A549 treated with CpdA at 1 μM for 4 hours (cell line): ENCODE measurements around the gene ZNF230. TPM values are rescaled to one million over a fixed set of nuclear protein-coding genes. Genes with fewer than 3 reads are reported as not detected.

Source experiments
- total RNA-seq: library from RNA; stranded (reverse); fragments of 200-300 nt; extraction: Qiagen RNA extraction; gene quantifications from 5 replicates; pipeline ENCODE4 v1.2.3, GENCODE V29; 2022; ENCODE audit warnings: low read depth

Gene ZNF230
- 2.5 to 3.8 TPM (median 3.5 TPM) in 5 replicates for total RNA-seq

GRCh38 chr19:44002566-44003460 is at the start of gene ZNF230:
Gene ZNF230 (plus strand): TSS chr19:44002957. CDS start chr19:44007079, 4,122 bp downstream.

GRCh38 chr19:43983912-43984686 is 18.7 kb upstream of the ZNF230 start, which contains the start of gene ZNF155:
Gene ZNF155 (plus strand): TSS chr19:43984188. CDS start chr19:43988544, 4,356 bp downstream.

GRCh38 chr19:44025217-44025936 is 22.6 kb downstream of the ZNF230 start, which contains the start of gene ZNF222:
Gene ZNF222 (plus strand): TSS chr19:44025379. CDS start chr19:44025437, 58 bp downstream.

GRCh38 chr19:44051650-44052402 is 49.1 kb downstream of the ZNF230 start, which contains the start of gene ZNF223:
Gene ZNF223 (plus strand): TSS chr19:44052036. CDS start chr19:44055177, 3,141 bp downstream.

Other genes with a start within 250 kb of the ZNF230 start
- gene SMG9, start 248.0 kb upstream of the ZNF230 start, total RNA-seq = 53.6 to 81.6 TPM (median 70.2 TPM) in 5 replicates
- gene KCNN4, start 222.0 kb upstream of the ZNF230 start, total RNA-seq = 47.6 to 69.1 TPM (median 56.3 TPM) in 5 replicates
- 0.21 to 0.44 TPM (median 0.34 TPM) in 3 of 5 replicates, not detected in the others for gene LYPD5, start 200.5 kb upstream of the ZNF230 start, total RNA-seq
- gene ZNF283, start 175.6 kb upstream of the ZNF230 start, total RNA-seq = 3.5 to 5.4 TPM (median 4.1 TPM) in 5 replicates
- 0.20 to 0.43 TPM (median 0.23 TPM) in 5 replicates for gene ZNF404, start 119.0 kb upstream of the ZNF230 start, total RNA-seq
- 10.3 to 12.8 TPM (median 10.6 TPM) in 5 replicates for gene ZNF45, start 67.7 kb upstream of the ZNF230 start, total RNA-seq
- gene ZNF221, start 51.7 kb upstream of the ZNF230 start, total RNA-seq = 0.23 to 0.90 TPM (median 0.61 TPM) in 5 replicates
- gene ZNF155, start 18.8 kb upstream of the ZNF230 start, total RNA-seq = 2.4 to 3.6 TPM (median 3.1 TPM) in 5 replicates
- 3.0 to 6.0 TPM (median 3.5 TPM) in 5 replicates for gene ZNF222, start 22.4 kb downstream of the ZNF230 start, total RNA-seq
- 2.4 to 2.9 TPM (median 2.6 TPM) in 5 replicates for gene ZNF223, start 49.1 kb downstream of the ZNF230 start, total RNA-seq
- 0.41 to 0.71 TPM (median 0.45 TPM) in 5 replicates for gene ZNF284, start 69.2 kb downstream of the ZNF230 start, total RNA-seq
- 9.3 to 12.8 TPM (median 10.4 TPM) in 5 replicates for gene ZNF224, start 91.4 kb downstream of the ZNF230 start, total RNA-seq
- 2.1 to 4.6 TPM (median 3.0 TPM) in 5 replicates for gene ZNF225, start 110.4 kb downstream of the ZNF230 start, total RNA-seq
- gene ZNF234, start 138.6 kb downstream of the ZNF230 start, total RNA-seq = 1.9 to 3.2 TPM (median 2.6 TPM) in 5 replicates
- gene ZNF226, start 162.1 kb downstream of the ZNF230 start, total RNA-seq = 19.3 to 23.0 TPM (median 19.8 TPM) in 5 replicates
- 10.7 to 12.9 TPM (median 11.0 TPM) in 5 replicates for gene ZNF227, start 209.6 kb downstream of the ZNF230 start, total RNA-seq